Type B pancreatic cell (in vitro differentiated cells): ENCODE measurements around the gene POLR2C. TPM values are rescaled to one million over a fixed set of nuclear protein-coding genes. Genes with fewer than 3 reads are reported as not detected.

ENCODE experiments used
- DNase-seq: peaks from one replicate; pipeline ENCODE4 v3.0.0; 2021; ENCODE audit warnings: mixed read lengths; ENCODE audit not compliant: unreplicated experiment; ENCODE audit errors: extremely low spot score
- H3K27ac Mint-ChIP-seq: 2 replicates; pipeline ENCODE4 v1.8.0; 2021; ENCODE audit warnings: mild to moderate bottlenecking, mixed read lengths
- H3K27me3 Mint-ChIP-seq: 2 replicates; pipeline ENCODE4 v1.8.0; 2021; ENCODE audit warnings: mixed read lengths
- H3K36me3 Mint-ChIP-seq: 2 replicates; pipeline ENCODE4 v1.8.0; 2021; ENCODE audit warnings: mixed read lengths
- H3K4me1 Mint-ChIP-seq: one replicate; pipeline ENCODE4 v1.8.0; 2021; ENCODE audit warnings: mixed read lengths; ENCODE audit not compliant: unreplicated experiment
- H3K4me3 Mint-ChIP-seq: 2 replicates; pipeline ENCODE4 v1.8.0; 2021; ENCODE audit warnings: mild to moderate bottlenecking, mixed read lengths
- H3K9me3 Mint-ChIP-seq: 2 replicates; pipeline ENCODE4 v1.8.0; 2021; ENCODE audit warnings: mixed read lengths
- total RNA-seq: library from RNA; stranded (reverse); gene quantifications from 2 replicates; pipeline ENCODE4 v1.2.1, GENCODE V29; 2021; ENCODE audit warnings: low replicate concordance
- TF ChIP-seq, protein P1 (sequence below): fragments of 200-600 bp; sonication (generic); conservative IDR thresholded peaks from 2 replicates; pipeline ENCODE4 v1.5.0; 2021; ENCODE audit warnings: antibody characterized with exemption, mild to moderate bottlenecking

The POLR2C gene
- total RNA-seq, 1 donor from 2014 or later = 70.5 TPM

DNA sequence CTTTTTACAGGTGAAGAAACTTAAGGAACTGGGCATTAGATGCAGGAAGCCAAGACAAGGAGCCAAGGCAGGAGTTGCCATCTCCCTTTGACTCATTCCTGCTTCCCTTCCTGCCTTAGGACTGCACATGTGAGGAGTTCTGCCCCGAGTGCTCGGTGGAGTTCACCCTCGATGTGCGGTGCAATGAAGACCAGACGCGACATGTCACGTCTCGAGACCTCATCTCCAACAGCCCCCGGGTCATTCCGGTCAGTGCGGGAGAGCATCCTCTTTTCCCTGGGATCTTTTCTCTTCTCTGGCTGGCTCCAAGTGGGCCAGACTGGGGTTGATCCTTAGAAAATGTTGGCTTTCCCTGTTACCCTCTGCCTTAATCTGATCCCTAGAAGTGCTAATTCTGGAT, 6.6 kb downstream of the POLR2C start:
- TF ChIP-seq, protein P1, sequence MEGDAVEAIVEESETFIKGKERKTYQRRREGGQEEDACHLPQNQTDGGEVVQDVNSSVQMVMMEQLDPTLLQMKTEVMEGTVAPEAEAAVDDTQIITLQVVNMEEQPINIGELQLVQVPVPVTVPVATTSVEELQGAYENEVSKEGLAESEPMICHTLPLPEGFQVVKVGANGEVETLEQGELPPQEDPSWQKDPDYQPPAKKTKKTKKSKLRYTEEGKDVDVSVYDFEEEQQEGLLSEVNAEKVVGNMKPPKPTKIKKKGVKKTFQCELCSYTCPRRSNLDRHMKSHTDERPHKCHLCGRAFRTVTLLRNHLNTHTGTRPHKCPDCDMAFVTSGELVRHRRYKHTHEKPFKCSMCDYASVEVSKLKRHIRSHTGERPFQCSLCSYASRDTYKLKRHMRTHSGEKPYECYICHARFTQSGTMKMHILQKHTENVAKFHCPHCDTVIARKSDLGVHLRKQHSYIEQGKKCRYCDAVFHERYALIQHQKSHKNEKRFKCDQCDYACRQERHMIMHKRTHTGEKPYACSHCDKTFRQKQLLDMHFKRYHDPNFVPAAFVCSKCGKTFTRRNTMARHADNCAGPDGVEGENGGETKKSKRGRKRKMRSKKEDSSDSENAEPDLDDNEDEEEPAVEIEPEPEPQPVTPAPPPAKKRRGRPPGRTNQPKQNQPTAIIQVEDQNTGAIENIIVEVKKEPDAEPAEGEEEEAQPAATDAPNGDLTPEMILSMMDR = no peak
- H3K27ac Mint-ChIP-seq = no peak overlapping the region
- H3K9me3 Mint-ChIP-seq = no peaks in the 10 kb centered on the region
- no peaks in the 10 kb centered on the region for H3K27me3 Mint-ChIP-seq
- no peak for DNase-seq
- no peak overlapping the region for H3K4me3 Mint-ChIP-seq
- peaks cover 24% of the 10 kb centered on the region for H3K4me1 Mint-ChIP-seq
- peaks cover 40% of the 10 kb centered on the region for H3K36me3 Mint-ChIP-seq

DNA sequence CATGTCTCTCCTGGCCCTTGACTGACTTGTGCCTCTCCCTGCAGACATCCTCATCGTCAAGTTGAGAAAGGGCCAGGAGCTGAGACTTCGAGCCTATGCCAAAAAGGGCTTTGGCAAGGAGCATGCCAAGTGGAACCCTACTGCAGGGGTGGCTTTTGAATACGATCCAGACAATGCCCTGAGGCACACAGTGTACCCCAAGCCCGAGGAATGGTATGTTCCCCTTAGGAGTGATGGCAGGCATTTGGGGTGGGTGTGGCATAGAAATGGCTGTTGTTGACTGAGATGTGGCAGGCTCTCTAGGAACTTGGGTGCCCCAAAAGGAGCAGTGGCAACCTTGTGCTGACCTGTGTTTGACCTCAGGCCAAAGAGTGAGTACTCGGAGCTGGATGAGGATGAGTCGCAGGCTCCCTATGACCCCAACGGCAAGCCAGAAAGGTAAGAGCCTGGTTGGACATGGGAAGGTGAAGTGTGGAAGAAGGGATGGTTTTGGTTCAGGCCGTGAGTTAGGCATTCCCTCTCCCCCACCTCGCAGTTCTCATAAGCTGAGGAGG, 7.5 kb downstream of the POLR2C start:
- TF ChIP-seq, protein P1 = no peak
- Mint-ChIP-seq H3K36me3 (peaks cover 33% of the 10 kb centered on the region), H3K4me1 (peaks cover 17% of the 10 kb centered on the region), H3K9me3 (no peaks in the 10 kb centered on the region), H3K4me3 (no peak overlapping the region), H3K27ac (no peak overlapping the region), H3K27me3 (no peaks in the 10 kb centered on the region)
- no peak for DNase-seq

GRCh38 chr16:57470711-57471110, 8.2 kb downstream of the POLR2C start:
- TF ChIP-seq, protein P1 = no peak
- Mint-ChIP-seq H3K27ac (peak overlapping the region; percentile 92), H3K4me1 (peaks cover 16% of the 10 kb centered on the region), H3K36me3 (peaks cover 29% of the 10 kb centered on the region), H3K9me3 (no peaks in the 10 kb centered on the region), H3K27me3 (no peaks in the 10 kb centered on the region), H3K4me3 (no peak overlapping the region)
- DNase-seq = no peak

GRCh38 chr16:57471209-57471608, 8.7 kb downstream of the POLR2C start:
- Mint-ChIP-seq H3K36me3 (peaks cover 25% of the 10 kb centered on the region), H3K27me3 (no peaks in the 10 kb centered on the region), H3K27ac (peak overlapping the region; percentile 92), H3K4me1 (peaks cover 18% of the 10 kb centered on the region), H3K4me3 (no peak overlapping the region), H3K9me3 (no peaks in the 10 kb centered on the region)
- no peak for DNase-seq
- TF ChIP-seq, protein P1 = no peak

- DNase-seq = no peak
- Mint-ChIP-seq H3K9me3 (no peaks in the 10 kb centered on the region), H3K27me3 (no peaks in the 10 kb centered on the region), H3K36me3 (peaks cover 24% of the 10 kb centered on the region), H3K27ac (peak overlapping the region; percentile 92), H3K4me1 (peaks cover 19% of the 10 kb centered on the region), H3K4me3 (peak overlapping the region; percentile 59)
- TF ChIP-seq, protein P1 = no peak
These were observed 9.6 kb downstream of the POLR2C start for GRCh38 chr16:57471852-57472664.
